ENCODE results near the gene MPPED2.

Gene MPPED2

DNA sequence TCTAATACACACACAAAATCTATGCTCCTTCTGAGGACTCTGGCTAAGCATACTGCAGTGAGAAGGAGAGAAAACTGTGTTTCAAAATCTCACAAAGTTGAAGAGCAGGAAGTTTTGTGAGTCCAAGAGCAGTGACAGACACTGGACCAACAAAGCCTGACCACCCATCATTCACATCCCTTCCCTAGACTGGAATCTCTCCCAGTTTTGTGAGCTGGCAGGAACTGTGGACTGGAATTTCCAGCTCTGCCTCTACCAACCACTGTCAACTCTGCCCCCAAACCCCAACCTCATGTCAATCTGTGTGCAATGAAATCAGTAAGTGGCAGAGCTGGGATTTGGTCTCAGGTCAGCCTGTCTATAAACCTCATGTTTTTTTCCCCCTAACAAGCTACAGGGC is 150.7 kb downstream of the MPPED2 start:
- no peak for DNase-seq (ENCODE audit: low read depth, low spot score)
- no peak overlapping the region for H3K4me3 ChIP-seq (ENCODE audit: low read length)

DNA sequence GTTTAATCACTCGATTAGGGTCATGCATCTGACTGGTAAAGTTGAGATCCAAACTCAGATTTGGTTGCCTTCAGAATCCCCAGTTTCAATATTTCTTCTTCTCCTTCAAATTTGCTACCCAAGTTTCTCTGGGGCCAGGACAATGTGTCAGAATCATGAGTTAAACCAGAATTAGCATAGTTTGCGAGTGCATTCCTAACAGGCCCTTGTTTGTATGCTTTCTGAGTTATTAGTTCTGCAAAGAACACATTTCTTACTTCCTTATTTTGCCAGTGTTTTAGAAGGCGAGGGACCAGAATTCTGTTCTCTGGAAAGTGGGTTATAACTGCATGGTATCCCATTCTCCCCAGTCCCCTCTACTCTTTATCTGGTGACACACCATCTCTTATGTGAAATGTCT is 151.3 kb downstream of the MPPED2 start:
- no peak for DNase-seq (ENCODE audit: low read depth, low spot score)
- H3K4me3 ChIP-seq (ENCODE audit: low read length), result no peak overlapping the region

DNA sequence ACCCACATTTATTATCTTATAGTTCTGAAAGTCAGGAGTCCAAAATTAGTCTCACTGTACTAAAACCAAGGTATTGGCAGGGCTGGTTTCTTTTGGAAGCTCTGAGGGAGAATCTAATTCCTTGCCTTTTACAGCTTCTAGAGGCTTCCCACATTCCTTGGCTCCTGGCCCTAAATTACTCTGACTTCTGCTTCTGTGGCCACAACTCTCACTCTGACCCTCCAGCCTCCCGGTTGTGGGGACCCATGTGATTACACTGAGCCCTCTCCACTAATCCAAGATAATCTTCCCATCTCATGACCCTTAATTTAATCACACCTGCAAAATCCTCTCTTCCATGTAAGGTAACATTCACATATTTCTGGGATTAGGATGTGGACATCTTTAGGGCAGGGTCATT is 152.3 kb downstream of the MPPED2 start:
- no peak overlapping the region for H3K4me3 ChIP-seq (ENCODE audit: low read length)
- no peak for DNase-seq (ENCODE audit: low read depth, low spot score)

DNA sequence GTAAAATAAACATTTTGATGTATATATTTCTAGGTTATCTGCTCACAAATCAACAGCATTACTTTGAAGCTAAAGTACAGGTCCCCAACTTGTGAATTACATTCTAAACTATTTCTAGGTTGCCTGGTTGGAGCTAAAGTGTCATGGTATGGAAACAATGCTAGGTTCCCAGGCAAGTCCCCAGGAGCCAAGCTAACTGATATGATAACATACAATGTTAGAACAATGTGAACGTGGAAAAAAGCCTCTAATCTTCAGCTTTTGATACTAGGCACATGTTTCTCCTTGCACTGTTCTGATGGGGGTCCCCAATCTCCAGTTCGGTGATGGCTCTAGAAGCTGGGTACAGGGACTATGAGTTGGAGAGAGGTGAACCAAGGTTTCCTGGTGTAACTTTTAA is 153.4 kb downstream of the MPPED2 start:
- DNase-seq (ENCODE audit: low read depth, low spot score), result no peak
- no peak overlapping the region for H3K4me3 ChIP-seq (ENCODE audit: low read length)

DNA sequence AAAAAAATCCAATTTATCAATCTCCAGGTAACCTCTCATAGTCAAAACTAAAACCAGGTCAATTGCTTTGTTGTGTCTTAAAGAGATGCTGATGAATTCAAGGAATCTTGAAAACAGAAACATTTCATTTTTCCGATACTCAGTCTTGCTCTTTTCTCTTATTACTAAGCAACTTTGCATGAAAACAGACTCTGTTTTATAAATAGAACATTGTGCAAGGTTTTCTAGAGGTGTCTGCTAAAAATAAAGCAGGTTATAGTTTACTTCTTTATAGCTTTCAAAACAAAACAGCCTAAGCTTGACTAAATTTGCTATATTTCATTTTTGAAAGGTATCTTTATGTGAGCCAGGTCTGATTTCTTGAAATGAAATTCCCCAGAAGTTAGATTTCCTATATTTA is 154.0 kb downstream of the MPPED2 start:
- no peak overlapping the region for H3K4me3 ChIP-seq (ENCODE audit: low read length)
- no peak for DNase-seq (ENCODE audit: low read depth, low spot score)

DNA sequence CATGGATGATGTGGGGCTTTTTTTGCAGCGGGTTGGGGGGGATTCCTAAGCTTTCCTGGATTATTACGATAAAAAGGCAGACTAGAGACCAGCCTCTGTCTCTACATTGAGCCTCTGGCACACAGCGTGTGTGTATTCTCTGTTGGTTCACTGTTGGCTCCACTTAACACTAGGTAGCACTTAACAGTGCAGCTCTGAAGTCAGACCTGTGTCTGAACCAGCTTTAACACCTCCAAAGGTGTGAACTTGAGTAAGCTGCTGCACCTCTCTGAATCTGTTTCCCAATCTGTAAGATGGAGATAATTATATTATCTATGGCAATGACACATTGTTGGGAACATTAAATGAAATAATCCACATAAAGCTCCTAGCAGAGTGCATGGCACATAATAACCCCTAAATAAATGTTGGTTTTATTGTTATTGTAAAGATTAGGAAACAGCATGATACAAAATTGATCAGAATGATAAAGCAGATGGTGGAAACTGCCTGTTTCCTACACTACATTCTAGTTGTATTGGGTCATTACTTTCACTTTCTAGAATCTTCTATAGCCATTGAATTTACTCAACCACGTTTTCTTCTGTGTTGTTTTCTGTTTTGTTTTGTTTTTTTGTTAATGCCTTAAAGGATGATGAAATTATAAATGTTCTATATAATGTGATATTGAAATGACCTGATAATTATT is 154.9 kb downstream of the MPPED2 start:
- DNase-seq (ENCODE audit: low read depth, low spot score), result no peak
- no peak overlapping the region for H3K4me3 ChIP-seq (ENCODE audit: low read length)

DNA sequence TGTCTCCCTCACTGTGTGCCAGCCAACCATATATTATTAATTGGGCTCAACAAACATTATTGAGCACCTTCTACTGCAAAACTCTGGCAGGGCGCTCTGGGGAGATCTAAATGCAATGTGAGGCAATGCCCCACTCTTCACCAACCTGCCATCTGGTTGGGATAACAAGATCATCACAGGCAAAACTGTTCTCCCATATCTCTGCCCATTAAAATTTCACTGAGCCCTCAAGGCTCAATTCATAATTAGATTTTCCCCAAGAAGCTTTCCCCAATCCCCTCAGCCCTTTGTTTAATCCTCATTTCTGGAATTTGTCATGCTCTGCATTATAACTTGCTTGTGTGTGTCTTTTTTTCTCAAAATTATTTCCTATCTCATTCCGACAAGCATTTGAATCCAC is 156.6 kb downstream of the MPPED2 start:
- no peak for DNase-seq (ENCODE audit: low read depth, low spot score)
- H3K4me3 ChIP-seq (ENCODE audit: low read length), result no peak overlapping the region

DNA sequence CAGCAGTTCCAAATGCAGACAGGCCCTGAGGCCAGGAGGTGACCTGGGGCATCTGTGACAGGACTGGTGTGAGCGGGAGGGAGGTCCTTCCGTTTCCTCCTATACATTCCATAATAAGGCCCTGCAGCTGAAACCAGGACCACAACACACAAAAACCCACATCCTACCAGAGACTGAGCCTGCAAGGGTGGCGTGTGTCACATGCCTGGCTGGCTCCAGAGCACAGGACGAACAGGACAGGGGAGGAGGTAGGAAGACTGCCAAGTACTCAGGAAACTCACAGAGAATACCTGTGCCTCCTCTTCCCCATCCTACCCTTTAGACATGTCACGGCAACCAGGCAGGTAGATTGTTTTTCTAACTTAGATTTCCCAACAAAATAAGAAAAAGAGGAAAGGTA is 159.4 kb downstream of the MPPED2 start:
- DNase-seq (ENCODE audit: low read depth, low spot score), result peak; percentile 51
- no peak overlapping the region for H3K4me3 ChIP-seq (ENCODE audit: low read length)

DNA sequence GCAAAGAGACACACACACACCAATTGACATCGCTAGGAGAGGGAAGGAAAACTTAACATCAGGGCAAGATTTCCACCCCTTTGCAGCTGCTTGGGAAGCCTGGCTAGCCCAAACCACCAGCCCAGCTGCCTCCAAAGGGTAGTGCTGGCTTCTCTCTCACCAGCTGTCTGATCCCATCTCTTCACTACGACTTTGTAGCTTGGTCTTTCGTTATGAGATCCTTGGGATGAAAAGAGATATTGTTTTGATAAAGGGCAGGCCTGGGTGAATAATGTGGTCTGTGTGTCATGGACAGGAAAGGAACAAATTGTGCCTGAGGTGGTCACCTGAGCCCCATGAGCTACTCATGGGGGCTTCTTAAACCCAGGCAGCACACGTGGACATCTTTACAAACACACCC is 161.3 kb downstream of the MPPED2 start:
- DNase-seq (ENCODE audit: low read depth, low spot score), result no peak
- H3K4me3 ChIP-seq (ENCODE audit: low read length), result no peak overlapping the region

DNA sequence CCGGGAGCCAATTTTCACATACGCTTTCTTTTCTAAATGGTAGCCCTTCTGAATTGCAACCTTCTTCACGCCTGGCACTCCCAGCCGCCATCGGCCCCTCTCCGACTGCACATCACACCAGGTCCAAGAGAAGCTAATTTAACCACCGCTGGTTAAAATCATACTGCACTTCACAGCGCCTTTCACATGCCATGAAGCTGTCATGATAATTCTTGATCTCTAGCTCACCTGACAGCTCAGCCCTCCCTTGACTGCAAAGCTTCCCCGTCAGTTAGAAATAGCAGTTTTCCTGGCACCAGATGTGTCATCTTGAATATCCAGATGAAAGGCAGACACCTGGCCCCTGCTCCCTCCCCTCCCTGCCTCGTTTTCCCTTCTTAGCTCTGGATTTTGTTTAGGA is 161.8 kb downstream of the MPPED2 start:
- no peak overlapping the region for H3K4me3 ChIP-seq (ENCODE audit: low read length)
- no peak for DNase-seq (ENCODE audit: low read depth, low spot score)

DNA sequence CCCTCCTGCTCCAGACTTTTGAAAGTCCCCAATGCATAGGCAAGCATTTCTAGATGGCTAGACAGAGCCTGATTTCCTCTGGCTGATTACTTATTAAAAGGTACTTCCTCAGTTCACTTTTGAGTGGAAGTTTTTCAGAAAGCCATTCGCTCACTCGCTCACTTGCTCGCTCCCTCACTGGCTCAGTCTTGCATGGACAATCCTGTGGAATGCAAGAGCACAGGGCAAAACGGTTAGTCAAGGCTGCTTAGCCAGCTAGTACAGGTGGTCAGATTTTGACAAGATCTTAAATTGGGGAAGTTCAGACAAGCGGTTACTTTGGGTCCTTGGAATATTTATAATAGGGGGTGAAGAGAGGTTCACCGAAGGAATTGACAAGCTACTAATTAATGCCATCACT is 162.3 kb downstream of the MPPED2 start:
- H3K4me3 ChIP-seq (ENCODE audit: low read length), result no peak overlapping the region
- DNase-seq (ENCODE audit: low read depth, low spot score), result no peak

DNA sequence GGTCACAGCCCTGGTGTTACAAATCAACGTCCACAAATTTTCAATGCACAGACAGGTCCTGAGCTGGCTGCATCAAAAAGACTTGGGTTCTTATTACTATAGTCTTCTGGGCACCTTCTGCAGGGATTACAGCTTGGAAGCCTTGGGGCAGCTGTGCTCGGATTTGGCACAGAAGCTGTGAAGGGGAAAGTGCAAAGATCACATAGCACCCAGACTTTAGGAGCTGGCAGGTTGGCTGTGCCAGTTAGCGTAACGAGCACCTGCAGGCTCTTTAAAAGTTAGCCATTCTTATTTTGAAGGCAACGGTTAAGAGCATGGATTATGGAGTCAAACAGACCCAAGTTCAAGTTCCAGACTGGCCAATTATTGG is 162.9 kb downstream of the MPPED2 start:
- DNase-seq (ENCODE audit: low read depth, low spot score), result no peak
- H3K4me3 ChIP-seq (ENCODE audit: low read length), result no peak overlapping the region

DNA sequence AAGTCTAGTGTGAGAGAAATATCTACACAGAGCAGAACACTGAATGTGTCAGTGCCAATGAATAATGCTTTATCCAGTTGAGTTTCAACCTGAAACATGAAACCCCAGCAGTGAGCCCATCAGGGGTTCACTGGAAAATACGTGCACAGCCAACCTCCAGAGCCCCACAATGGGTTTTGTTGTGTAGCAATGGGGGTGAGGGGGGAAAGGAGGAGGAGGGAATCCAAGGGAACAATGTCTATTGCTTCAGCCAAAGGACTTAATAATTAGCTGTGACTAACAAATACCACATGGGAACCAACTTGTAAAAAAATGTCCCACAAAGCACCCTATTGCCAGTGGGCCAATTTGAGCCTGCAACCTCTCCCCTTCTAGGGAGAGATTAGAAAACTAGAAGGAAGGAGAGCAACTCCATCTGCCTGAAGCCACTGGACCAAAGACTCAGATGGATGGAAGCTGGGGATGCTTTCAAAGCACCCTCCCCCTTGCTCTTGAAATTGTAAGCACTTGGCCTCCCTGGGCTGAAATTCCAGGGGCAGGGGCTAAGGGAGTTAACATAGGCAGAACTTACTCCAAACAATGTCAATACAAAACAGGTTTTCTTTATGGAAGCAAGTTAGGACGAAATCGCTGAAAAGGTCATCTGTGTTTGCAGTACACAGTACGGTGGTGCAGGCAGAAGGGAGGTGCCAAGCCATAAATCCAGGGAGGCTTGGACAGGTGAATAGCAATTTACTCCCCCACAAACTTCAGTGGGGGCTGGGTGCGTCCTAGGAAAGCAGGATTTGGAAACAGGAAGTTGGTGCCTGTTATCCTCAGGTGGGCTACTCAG is 163.5 kb downstream of the MPPED2 start:
- DNase-seq (ENCODE audit: low read depth, low spot score), result no peak
- H3K4me3 ChIP-seq (ENCODE audit: low read length), result no peak overlapping the region

DNA sequence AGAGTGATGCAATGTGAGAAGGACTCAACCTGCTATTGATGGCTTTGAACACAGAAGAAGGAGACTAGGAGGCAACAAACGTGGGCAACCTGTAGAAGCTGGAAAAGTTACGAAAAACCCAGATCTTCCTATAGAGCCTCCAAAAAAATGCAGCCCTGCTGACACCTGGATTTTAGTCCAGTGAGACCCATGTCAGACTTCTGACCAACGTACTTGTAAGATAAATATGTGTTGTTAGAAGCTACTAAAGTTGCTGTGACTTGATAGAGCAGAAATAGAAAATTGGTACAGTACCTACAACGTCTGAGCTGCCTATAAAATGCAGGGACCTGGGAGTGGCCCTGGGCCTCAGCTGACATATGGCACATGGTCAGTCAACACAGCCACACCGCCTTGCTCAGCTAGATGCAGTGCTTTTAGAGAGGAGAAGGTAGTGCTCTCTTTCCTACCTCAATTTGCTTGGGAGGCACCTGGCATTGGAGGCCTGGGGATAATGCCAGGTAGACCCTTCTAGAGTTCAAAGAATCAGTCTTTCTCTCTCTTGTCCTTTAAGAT is 165.8 kb downstream of the MPPED2 start:
- H3K4me3 ChIP-seq (ENCODE audit: low read length), result no peak overlapping the region
- no peak for DNase-seq (ENCODE audit: low read depth, low spot score)

DNA sequence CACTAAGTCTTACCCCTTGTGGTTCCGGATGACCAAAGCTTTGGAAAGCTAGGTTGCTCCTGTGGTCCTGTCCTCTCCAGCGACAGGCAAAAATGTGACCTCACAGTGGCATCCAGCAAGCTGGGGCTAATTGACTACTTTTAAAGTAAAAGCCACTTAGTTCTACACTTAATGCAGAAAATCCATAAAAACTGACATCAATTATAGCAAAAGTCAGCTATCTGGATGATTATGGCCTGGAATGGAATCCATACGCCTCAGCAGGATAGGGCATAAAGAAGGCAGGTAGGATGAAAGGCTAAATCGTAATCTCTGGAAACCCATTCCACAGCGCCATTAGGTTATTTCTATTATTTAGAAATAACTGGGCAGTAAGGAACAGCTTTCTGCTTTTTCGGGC is 171.3 kb downstream of the MPPED2 start:
- H3K4me3 ChIP-seq (ENCODE audit: low read length), result no peak overlapping the region
- DNase-seq (ENCODE audit: low read depth, low spot score), result no peak

DNA sequence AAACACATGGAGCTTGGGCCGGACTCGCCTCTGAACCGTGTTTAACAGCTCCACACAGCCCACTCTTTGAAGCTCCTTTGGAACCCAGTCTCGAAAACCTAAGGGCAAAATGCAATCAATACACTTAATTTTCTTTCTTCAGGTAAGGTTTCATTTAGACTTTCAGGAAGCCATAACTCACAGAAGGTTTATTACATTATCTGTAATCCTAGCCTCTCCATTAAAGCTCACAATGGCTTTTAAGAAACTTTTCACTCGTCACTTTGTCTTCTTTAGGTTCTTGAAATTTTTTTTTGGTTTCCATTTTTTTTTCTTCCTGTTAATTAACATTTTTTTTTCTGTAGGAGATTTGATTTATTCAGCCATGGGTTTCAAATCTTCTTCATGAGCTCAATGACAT is 171.9 kb downstream of the MPPED2 start:
- DNase-seq (ENCODE audit: low read depth, low spot score), result no peak
- H3K4me3 ChIP-seq (ENCODE audit: low read length), result no peak overlapping the region

DNA sequence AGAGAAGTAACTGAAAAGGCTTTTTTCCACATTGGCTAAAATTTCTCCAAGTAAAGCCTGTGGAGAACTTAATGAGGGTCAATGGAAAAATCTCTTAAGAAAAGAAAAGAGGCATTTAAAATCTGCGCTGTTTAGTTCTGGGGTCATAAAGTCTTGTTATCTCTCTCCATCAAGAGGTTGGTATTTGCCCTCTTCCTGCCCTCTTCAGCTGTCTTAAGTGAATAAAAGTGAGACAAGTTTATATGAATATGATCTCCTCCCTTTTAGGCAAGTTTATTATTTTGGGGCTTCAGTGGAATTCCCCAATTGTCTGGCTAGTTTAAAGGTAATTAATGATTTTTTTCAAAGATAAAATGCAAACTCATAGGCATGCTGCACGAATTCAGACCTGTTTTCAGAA is 173.6 kb downstream of the MPPED2 start:
- DNase-seq (ENCODE audit: low read depth, low spot score), result no peak
- H3K4me3 ChIP-seq (ENCODE audit: low read length), result no peak overlapping the region

DNA sequence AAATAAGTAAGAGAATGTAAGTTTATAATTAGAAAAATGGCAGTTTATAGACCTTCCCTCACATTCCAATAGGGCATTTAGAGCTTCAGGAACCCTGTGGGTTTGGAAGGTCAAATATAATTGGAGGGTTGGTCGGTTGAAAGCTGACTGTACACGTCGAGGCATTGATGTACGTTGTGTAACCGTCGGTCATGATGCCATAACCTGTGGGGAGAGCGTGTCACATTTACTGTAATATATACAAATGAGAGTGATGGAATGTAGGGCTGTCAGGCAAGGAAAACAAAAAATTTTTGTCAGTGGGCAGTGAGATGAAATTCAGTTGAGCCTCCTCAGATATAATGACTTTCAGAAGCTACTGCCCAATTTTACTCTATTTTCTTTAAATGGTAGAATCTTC is 174.8 kb downstream of the MPPED2 start:
- DNase-seq (ENCODE audit: low read depth, low spot score), result no peak
- H3K4me3 ChIP-seq (ENCODE audit: low read length), result no peak overlapping the region

DNA sequence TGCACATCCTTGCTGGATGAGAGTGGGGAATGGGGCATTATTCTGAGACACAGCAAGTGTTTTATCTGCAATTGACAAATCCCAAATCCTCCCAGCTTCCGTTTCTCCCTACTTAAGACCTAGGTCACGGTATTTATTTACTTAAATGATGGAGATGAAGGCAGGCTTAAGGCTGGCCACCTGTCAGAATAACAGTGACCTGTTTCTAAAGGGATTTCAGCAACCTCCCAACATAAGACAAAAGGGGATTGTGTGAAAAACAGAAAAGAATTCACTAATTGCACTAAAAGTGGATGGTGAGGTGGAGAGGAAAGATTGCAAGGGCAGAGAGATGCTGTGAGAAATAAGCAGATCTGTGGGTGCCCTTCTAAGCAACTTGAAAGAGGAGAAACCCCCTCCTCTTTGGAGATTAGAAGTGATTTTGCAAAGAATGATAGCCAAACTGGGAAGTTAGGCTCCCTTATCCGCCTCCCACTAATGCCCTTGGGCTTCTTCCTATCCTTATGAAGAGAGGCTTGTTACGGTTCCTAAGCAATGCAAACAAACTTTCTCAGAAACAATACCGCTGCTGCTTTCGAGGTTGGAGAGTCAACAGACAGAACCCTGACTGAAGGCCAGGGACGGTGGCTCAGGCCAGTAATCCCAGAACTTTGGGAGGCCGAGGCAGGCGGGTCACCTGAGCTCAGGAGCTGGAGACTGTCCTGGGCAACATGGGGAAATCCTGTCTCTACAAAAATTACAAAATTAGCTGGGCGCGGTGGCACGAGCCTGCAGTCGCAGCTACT is 179.0 kb downstream of the MPPED2 start:
- no peak for DNase-seq (ENCODE audit: low read depth, low spot score)
- H3K4me3 ChIP-seq (ENCODE audit: low read length), result no peak overlapping the region

DNA sequence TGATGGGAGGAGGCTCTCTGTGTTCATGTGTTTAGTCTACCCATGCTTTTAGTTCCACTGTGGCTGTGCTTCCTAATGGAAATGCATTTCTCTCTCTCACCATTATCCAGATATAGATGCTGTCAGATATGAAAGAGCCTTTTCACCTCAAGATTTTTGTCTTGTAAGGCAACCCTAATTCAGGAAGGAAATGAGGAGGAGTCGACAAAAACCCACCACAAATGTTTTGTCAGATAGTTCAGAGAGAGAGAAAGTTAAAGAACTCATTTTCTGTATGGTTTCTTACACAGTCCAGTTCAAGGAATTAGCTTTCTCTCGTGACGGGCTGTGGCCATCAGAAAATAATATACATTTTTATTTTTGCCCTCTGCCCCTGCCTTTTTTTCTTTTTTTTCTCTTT is 180.8 kb downstream of the MPPED2 start:
- DNase-seq (ENCODE audit: low read depth, low spot score), result peak; percentile 24
- no peak overlapping the region for H3K4me3 ChIP-seq (ENCODE audit: low read length)
